HG02759 (cell line): ENCODE measurements around the gene PTX4.
A peak's percentile ranks its signal among the peaks of the same experiment; 100 is the strongest.

Experiments used
- ATAC-seq: cut with Tn5 transposase; IDR thresholded peaks from one replicate; pipeline ENCODE4 v1.9.1; 2021; ENCODE audit warnings: mild to moderate bottlenecking, moderate library complexity; ENCODE audit not compliant: unreplicated experiment

PTX4 gene

DNA sequence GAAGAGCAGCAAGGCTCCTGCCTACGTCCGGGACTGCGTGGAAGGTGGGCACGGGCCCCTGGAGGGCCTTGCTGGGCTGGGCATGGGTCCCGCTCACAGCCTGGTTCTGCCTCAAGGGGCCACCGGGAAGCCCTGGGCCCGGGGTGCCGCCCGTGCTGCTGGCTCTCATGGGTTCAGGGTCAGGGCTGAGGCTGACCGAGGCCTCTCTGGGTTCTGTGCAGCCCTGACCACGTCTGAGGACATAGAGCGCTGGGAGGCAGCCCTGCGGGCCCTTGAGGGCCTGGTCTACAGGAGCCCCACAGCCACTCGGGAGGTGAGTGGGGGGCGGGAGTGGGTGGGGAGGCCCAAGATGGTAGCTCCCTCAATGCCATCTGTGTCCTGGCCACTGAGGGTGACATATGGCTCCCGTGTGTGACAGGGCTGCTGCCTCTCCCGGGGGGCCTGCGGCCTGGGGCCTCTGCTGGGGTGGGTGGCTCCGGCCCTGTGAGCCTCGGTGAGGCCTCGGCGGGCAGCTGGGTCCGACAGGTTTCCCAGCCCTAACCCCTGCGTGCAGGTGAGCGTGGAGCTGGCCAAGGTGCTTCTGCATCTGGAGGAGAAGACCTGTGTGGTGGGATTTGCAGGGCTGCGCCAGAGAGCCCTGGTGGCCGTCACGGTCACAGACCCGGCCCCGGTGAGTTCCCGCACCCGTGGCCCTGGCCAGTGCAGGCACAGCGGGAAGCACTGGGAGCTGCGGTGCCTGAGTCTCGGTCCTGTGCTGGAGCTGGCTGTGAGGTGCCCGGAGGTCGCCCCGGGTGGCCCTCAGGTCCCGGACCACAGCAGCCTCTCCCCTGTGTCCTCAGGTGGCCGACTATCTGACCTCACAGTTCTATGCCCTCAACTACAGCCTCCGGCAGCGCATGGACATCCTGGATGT lies 13.6 kb upstream of the PTX4 start:
- ATAC-seq, result no peak

DNA sequence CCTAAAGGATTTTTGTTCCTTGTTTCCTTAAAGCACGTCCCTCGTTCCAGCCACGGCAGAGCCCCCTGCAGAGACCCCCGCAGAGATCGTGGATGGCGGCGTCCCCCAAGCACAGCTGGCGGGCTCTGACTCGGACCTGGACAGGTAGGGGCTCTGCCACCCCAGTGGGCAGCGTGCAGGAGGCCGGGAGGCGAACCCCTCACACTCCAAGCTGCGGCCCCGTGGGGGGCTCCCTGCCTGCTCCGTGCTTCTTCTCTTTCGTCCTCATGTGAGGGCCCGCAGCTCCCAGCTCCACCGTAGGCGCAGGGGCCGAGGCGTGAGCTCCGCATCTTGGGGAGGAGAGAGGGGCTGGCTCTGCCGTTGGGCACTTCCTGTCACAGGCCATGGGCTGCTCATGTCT lies 12.9 kb upstream of the PTX4 start:
- no peak for ATAC-seq

- no peak for ATAC-seq
These were observed 11.9 kb upstream of the PTX4 start for GRCh38 chr16:1500465-1501150.

DNA sequence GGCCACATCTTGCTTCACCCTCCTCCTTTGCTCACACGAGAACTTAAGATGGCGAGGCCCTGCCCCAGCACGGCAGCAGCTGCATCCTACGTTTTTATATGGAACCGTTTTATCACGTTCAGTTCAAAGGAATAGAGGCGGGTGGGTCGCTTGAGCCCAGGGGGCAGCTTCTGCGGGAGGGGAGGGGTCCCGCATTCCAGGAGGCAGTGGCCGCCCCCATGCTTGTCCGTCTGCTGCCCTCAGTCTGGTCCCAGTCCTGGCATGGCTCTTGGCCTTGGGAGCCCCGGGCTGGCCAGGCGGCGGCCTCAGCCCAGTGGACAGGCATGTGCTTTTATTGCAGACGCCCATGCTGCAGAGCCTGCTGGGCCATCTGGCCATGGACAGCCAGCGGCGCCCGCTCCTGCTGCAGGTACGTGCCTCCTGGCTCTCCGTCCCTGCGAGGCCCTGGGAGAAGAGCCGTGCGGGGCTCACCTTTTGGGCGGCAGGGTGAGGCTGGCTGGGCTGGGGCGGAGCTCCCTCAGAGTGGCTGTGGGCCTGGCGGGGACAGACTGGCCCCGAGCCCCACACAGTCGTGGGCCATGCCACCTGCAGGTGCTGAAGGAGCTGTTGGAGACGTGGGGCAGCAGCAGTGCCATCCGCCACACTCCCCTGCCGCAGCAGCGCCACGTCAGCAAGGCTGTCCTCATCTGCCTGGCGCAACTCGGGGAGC lies 11.2 kb upstream of the PTX4 start:
- ATAC-seq, result no peak

GRCh38 chr16:1498899-1499676 lies 10.3 kb upstream of the PTX4 start:
- no peak for ATAC-seq

- ATAC-seq, result no peak
These were observed 8.4 kb upstream of the PTX4 start for GRCh38 chr16:1497014-1497598.

DNA sequence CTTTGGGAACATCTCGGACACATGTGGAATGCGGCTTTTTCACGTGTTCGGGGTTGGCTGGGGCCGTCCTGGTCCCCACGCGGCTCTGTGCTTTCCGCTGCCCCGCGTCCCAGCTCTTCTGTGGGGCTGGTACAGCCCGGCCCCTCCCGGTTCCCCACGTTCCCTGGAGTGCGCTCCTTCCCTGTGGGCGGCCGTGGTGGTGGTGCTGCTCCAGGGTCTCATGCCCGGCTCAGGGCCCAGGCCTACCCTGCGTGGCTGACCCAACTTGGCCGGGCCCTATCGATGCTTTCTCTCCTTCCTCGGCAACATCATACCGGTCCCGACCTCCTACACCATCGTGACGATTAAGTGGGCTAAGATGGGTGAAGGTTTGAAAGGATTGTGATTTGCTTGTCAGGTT lies 7.7 kb upstream of the PTX4 start:
- ATAC-seq, result no peak

- ATAC-seq, result no peak
These were observed 7.1 kb upstream of the PTX4 start for GRCh38 chr16:1495889-1496262.

DNA sequence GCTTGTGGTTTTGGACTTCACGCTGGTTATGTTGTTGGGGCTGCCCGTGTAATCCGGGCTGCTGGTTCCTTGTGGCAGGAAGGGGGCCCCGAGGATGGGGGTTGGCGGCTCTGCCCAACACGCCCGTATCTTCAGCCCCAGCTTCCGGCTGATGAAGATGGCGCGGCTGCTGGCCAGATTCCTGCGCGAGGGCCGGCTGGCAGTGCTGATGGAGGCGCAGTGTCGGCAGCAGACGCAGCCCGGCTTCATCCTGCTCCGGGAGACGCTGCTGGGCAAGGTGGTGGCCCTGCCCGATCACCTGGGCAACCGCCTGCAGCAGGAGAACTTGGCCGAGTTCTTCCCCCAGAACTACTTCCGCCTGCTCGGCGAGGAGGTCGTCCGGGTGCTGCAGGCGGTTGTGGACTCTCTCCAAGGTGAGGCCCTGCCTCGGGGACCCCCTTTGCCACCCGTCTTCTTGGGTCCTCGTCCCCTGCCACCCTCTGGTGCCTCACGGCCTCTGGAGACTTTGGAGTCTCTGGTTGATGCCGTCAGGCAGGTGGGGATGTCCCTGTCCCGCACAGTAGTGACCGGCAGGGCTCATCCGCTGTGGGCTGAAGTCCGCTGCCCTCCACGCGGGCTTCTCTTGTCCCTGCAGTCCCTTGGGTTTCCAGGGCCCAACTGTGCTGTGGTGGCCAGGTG lies 6.6 kb upstream of the PTX4 start:
- ATAC-seq, result no peak

GRCh38 chr16:1494711-1495110 lies 6.0 kb upstream of the PTX4 start:
- no peak for ATAC-seq

DNA sequence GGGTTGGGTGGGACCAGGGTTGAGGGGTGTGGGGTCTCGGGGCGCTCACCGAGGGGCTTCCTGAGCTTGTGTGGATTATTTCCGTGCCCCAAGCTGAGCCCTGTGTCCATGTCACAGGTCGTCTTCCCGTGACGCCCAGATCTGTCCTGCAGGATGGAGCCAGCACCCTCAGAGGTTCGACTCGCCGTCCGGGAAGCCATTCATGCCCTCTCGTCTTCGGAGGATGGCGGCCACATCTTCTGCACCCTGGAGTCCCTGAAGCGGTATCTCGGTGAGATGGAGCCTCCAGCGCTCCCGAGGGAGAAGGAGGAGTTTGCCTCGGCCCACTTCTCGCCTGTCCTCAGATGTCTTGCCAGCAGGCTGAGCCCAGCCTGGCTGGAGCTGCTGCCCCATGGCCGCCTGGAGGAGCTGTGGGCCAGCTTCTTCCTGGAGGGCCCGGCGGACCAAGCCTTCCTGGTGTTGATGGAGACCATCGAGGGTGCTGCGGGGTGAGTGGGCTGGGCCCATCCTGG lies 5.4 kb upstream of the PTX4 start:
- no peak for ATAC-seq

DNA sequence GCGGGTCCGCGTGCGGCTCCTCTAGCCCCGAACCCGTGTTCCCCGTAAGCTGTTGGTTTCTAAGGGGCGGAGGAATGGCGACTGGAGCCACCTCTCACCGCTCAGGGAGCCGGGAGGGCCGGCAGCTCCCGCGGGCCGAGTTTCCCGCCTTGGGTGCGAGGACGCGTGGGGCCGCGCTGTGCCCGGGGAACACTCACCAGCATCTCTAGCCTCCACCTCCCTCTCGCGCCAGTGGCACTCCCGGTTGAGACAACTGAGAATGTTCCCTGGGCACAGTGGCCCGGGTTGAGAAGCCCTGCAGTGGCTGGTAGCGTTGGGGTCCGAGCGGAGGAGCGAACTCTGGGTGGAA lies 5.0 kb upstream of the PTX4 start:
- ATAC-seq, result peak; percentile 8

DNA sequence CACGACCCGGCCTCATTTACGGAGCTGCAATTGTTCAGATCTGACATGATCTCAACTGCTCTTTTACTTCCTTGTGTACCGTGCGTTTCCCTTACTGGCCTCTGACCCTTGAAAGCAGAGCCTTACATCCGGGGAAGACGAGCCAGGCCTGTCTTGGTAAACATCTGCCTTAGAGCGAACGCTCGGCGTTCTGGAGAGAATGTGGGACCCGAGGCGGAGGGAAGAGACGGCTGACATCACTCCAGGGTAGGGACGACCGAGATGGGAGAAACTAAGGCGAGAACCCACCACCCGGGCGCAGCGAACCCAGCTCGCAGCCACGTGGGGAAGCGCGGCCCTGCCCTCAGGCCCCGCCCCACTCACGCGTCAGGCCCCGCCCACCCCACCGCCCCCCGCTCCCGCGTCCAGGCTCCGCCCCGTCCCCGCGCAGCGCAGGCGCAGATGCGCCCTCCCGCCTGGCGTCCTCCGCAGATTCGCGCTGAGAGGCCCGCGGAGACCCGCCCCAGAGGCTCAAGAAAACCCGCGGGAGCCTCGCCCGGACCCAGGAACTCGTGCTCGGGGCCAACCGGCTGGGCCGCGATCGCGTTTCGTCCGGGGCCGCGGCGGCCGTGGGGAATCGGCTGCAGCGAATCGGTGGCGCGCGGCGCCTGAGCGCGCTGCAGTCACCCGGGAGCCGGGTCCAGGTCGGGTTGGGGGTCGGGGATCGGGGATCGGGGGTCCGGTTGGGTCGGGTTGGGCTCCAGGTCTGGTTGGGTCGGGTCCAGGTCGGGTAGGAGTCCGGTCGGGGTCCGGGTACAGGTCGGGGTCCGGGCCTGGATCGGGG lies 4.4 kb upstream of the PTX4 start, which contains the start of gene TELO2:
TELO2 (plus strand) TSS at position 438 of the 823 bp plus-strand sequence. CDS start 922 bp downstream, outside the sequence.
- ATAC-seq, result peak; percentile 73

DNA sequence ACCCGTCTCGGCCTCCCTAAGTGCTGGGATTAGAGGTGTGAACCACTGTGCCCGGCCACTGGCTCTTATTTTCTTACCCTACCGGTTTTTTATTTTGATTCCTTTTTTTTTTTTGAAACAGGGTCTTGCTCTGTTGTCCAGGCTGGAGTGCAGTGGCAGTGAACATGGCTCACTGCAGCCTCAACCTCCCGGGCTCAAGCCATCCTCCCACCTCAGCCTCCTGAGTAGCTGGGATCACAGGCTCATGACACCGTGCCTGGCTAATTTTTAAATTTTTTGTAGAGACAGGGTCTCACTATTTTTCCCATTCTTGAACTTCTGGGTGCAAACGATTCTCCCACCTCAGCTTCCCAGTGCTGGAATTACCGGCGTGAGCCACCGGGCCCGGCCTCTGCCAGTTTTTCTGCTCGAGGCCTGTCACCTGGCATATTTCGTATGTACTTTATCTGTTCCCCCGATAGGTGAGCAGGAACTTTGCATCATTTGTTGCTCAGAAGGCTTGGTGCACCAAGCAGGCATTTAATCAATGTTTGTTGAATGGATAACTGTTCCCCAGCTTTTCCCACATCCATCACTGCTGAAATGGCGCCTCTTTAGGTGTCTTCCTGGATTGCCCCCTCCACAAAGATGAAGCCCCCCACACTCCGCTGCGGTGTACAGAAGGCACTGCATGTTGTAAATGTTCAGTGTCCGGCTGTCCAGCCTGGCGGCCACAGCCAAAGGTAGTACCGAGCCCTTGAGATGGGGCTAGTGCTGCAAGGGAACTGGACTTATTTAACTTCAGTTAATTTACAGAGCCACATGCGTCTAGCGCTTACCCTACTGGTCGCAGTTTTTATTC lies 3.6 kb upstream of the PTX4 start:
- ATAC-seq, result no peak

- ATAC-seq, result no peak
These were observed 2.6 kb upstream of the PTX4 start for GRCh38 chr16:1491327-1491726.

DNA sequence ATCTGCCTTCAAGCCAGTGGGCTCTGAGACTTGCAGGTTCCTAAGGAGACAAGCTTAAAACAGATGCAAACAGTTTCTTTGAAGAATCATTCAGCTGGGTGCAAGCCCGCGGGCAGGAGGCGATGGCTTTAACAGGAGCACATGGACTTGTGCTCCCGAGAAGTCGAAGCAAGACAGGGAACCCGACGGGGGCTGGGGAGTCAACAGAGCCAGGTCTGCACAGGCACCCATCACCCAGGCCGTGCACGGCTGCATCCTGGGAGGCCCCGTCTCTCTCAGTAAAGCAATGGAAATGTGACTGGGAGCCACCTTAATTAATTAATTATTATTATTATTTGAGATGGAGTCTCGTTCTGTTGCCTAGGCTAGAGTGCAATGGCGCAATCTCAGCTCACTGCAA lies 333 bp upstream of the PTX4 start:
- ATAC-seq, result no peak

DNA sequence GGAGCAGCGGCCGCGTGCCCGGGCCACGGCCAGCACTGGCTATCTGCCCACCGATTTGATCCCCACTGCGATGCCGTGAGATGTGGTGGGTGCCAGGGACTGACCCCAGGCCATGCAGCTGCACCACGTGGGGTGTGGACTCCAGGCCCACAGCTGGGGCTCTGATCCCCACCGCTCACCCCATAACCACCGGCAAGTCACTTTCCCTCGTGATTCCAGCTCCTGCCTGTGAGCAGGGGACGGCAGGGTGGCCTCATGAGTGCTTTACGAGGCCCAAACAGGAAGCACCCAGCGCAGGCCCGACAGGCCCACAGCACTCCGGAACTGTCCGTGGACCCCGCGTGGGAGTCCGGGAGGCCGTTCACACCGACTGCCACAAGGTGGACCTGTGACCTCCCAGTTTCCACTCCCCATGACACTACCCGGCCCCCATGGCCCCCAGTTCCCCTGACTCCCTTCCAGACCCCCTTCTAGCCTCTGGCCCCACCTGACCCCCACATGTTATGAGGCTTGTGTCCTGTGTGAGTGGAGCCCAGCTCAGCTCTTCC lies 616 bp downstream of the PTX4 start:
- ATAC-seq, result no peak
